HCT116 (cell line): ENCODE data around the gene MSTN.

Source experiments
- CBX3 ChIP-seq: IDR thresholded peaks from 2 replicates; pipeline ENCODE4 v1.6.1; 2012; ENCODE audit warnings: low read depth
- CTCF ChIP-seq, 3 experiments: fragments of 200-600 bp in 1 of 3; sonication (generic) in 1 of 3; IDR thresholded peaks in 2 of 3; conservative IDR thresholded peaks in 1 of 3; 2 replicates each; pipeline ENCODE4 v1.5.1; 2012 to 2017; ENCODE audit warnings: low read depth in 2 of 3, low read length in 2 of 3, antibody characterized with exemption in 1 of 3, borderline replicate concordance in 1 of 3, control low read depth in 1 of 3, mild to moderate bottlenecking in 1 of 3, mixed read lengths in 1 of 3, mixed run types in 1 of 3, moderate library complexity in 1 of 3; ENCODE audit not compliant: insufficient read depth in 1 of 3
- EZH2 ChIP-seq: fragments of 200-600 bp; sonication (generic); IDR thresholded peaks from 2 replicates; pipeline ENCODE4 v1.6.1; 2017; ENCODE audit warnings: antibody characterized with exemption, mixed run types
- POLR2A ChIP-seq: IDR thresholded peaks from 2 replicates; pipeline ENCODE4 v1.7.0; 2011; ENCODE audit warnings: borderline replicate concordance; ENCODE audit not compliant: insufficient read depth, insufficient read length; ENCODE audit errors: extremely low read depth
- REST ChIP-seq: IDR thresholded peaks from 2 replicates; pipeline ENCODE4 v1.6.1; 2012; ENCODE audit warnings: low read depth
- YY1 ChIP-seq: IDR thresholded peaks from 2 replicates; pipeline ENCODE4 v1.6.1; 2011; ENCODE audit warnings: low read length, low read depth, moderate library complexity, mild to moderate bottlenecking; ENCODE audit not compliant: insufficient replicate concordance; ENCODE audit errors: extremely low read depth

- TF ChIP-seq YY1 (no peak), CTCF (IDR thresholded peaks at IDR 0.05 in 2 of 3, conservative IDR thresholded peaks at IDR 0.05 in 1 of 3; ENCODE audit: borderline replicate concordance in 1 of 3, insufficient read depth in 1 of 3, low read depth in 2 of 3, low read length in 2 of 3) (no peak), EZH2 (no peak), REST (no peak), CBX3 (no peak), POLR2A (no peak)
Measured at GRCh38 chr2:190098851-190099250, 36.3 kb upstream of the MSTN start.
